ENCODE data around the gene MRPL12.

GRCh38 chr17:81727324-81728031, 24.3 kb downstream of the MRPL12 start:
- TF ChIP-seq EZH2 (IDR thresholded peaks at IDR 0.05; ENCODE audit: insufficient read depth, poor library complexity, severe bottlenecking) (no peak), EZH2phosphoT487 (IDR thresholded peaks at IDR 0.05; ENCODE audit: insufficient read depth, low read depth) (no peak)

Measured in GM23248 (cell line).